DOHH2 (cell line): ENCODE data around the gene SLC6A8.

Source experiments
- CTCF ChIP-seq: fragments of 200-600 bp; sonication (generic); IDR thresholded peaks from one replicate; pipeline ENCODE4 v1.5.1; 2014; ENCODE audit warnings: antibody characterized with exemption, mild to moderate bottlenecking, low read depth, low read length; ENCODE audit not compliant: poor library complexity, severe bottlenecking
- EZH2phosphoT487 ChIP-seq: fragments of 200-600 bp; sonication (generic); IDR thresholded peaks from 2 replicates; pipeline ENCODE4 v1.6.1; 2017; ENCODE audit warnings: borderline replicate concordance, mild to moderate bottlenecking, antibody characterized with exemption, low read length, moderate library complexity, mixed read lengths

GRCh38 chrX:153735274-153735673, 47.5 kb downstream of the SLC6A8 start:
- peak; percentile 31 for TF ChIP-seq CTCF
- TF ChIP-seq EZH2phosphoT487 = no peak
